ENCODE results near the gene DNASE1L1. TPM values are rescaled to one million over a fixed set of nuclear protein-coding genes. Genes with fewer than 3 reads are reported as not detected.
A peak's percentile ranks its signal among the peaks of the same experiment; 100 is the strongest.

The DNASE1L1 gene
- polyA plus RNA-seq, 1 of the 3 experiments (the other 2 are of a cell fraction), result 18.2 TPM

- Histone ChIP-seq H4K20me1 (ENCODE audit: insufficient read depth) (no peaks in the 10 kb centered on the region), H3K4me2 (peak overlapping the region; percentile 79; the same call in 1 of the 2 replicates), H3F3A (replicated peaks; ENCODE audit: insufficient read depth) (no peaks in the 10 kb centered on the region), H3K4me1 (ENCODE audit: control insufficient read depth in 1 of 2, insufficient read depth in 2 of 2, low read depth in 1 of 2, low read length in 1 of 2) (peaks cover 0 to 6% of the 10 kb centered on the region in 2 experiments; a peak in 1 of 4 replicates), H3K79me2 (ENCODE audit: insufficient read depth) (peaks cover 22% of the 10 kb centered on the region; the same call in 1 of the 2 replicates), H2AFZ (ENCODE audit: low read depth) (no peak overlapping the region), H3K27ac (ENCODE audit: low read depth in 2 of 2, low read length in 1 of 2) (no peak overlapping the region), H3K9me2 (no peaks in the 10 kb centered on the region), H3K4me3 (ENCODE audit: low read depth in 2 of 2, low read length in 1 of 2) (no peak overlapping the region), H3K9me3 (no peaks in the 10 kb centered on the region), H3K36me3 (replicated peaks in 1 of 2; ENCODE audit: control insufficient read depth in 1 of 2, insufficient read depth in 2 of 2, low read length in 1 of 2) (peaks cover 0 to 6% of the 10 kb centered on the region in 2 experiments), H3K9ac (no peak overlapping the region), H3K27me3 (ENCODE audit: insufficient read depth) (peaks cover 9% of the 10 kb centered on the region)
- 52% methylated on average over 6 of the region's 6 CpGs for WGBS (ENCODE audit: low lambda C conversion rate)
- no peak for DNase-seq
- ChIA-PET POLR2A (interaction anchor here (1.3 kb wide), 1 partner anchor 13 kb away, joined by 3 read pairs; no protein-coding TSS in a partner anchor), CTCF (interaction anchor here (1.0 to 1.5 kb wide), 2 partner anchors 12 to 117 kb away, joined by 3 to 4 read pairs; partner anchors contain the start of gene IKBKG)
- TF ChIP-seq RFX5 (IDR thresholded peaks at IDR 0.05; ENCODE audit: low read length), result no peak
- TF ChIP-seq NRF1 (IDR thresholded peaks at IDR 0.05; ENCODE audit: low read depth, low read length), result no peak
- no peak for TF ChIP-seq EP300 (IDR thresholded peaks at IDR 0.05; ENCODE audit: borderline replicate concordance in 1 of 2, low read depth in 1 of 2, low read length in 1 of 2)
- TF ChIP-seq, protein P1, sequence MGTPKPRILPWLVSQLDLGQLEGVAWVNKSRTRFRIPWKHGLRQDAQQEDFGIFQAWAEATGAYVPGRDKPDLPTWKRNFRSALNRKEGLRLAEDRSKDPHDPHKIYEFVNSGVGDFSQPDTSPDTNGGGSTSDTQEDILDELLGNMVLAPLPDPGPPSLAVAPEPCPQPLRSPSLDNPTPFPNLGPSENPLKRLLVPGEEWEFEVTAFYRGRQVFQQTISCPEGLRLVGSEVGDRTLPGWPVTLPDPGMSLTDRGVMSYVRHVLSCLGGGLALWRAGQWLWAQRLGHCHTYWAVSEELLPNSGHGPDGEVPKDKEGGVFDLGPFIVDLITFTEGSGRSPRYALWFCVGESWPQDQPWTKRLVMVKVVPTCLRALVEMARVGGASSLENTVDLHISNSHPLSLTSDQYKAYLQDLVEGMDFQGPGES (IDR thresholded peaks at IDR 0.05; ENCODE audit: low read depth, low read length), result no peak
- no peak for TF ChIP-seq RXRA (IDR thresholded peaks at IDR 0.05; ENCODE audit: borderline replicate concordance, low read depth)
- TF ChIP-seq FOSL2 (IDR thresholded peaks at IDR 0.05; ENCODE audit: borderline replicate concordance, low read depth), result no peak
- no peak for TF ChIP-seq EZH2phosphoT487 (IDR thresholded peaks at IDR 0.05; ENCODE audit: borderline replicate concordance, low read depth)
- no peak for TF ChIP-seq RCOR1 (IDR thresholded peaks at IDR 0.05; ENCODE audit: low read length)
- no peak for TF ChIP-seq RAD21 (IDR thresholded peaks at IDR 0.05; ENCODE audit: low read length)
- no peak for TF ChIP-seq TEAD4 (IDR thresholded peaks at IDR 0.05; ENCODE audit: borderline replicate concordance, insufficient read depth)
- TF ChIP-seq USF1 (IDR thresholded peaks at IDR 0.05; ENCODE audit: borderline replicate concordance, low read depth), result no peak
- TF ChIP-seq, protein P2, sequence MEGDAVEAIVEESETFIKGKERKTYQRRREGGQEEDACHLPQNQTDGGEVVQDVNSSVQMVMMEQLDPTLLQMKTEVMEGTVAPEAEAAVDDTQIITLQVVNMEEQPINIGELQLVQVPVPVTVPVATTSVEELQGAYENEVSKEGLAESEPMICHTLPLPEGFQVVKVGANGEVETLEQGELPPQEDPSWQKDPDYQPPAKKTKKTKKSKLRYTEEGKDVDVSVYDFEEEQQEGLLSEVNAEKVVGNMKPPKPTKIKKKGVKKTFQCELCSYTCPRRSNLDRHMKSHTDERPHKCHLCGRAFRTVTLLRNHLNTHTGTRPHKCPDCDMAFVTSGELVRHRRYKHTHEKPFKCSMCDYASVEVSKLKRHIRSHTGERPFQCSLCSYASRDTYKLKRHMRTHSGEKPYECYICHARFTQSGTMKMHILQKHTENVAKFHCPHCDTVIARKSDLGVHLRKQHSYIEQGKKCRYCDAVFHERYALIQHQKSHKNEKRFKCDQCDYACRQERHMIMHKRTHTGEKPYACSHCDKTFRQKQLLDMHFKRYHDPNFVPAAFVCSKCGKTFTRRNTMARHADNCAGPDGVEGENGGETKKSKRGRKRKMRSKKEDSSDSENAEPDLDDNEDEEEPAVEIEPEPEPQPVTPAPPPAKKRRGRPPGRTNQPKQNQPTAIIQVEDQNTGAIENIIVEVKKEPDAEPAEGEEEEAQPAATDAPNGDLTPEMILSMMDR (IDR thresholded peaks at IDR 0.05), result no peak
- TF ChIP-seq SMC3 (IDR thresholded peaks at IDR 0.05; ENCODE audit: low read depth, low read length), result no peak
Measured at GRCh38 chrX:154430479-154430878, 21.4 kb upstream of the DNASE1L1 start.

Data from SK-N-SH (cell line).